H1 (cell line): ENCODE results near the gene ZAR1L. TPM values are rescaled to one million over a fixed set of nuclear protein-coding genes. Genes with fewer than 3 reads are reported as not detected.

Source experiments
- CTCF ChIA-PET: fragments of 300-600 bp; sonication (Branson Sonifier 250); formaldehyde crosslinking; loops from one replicate; lab custom pipeline; 2021; ENCODE audit not compliant: partially characterized antibody; lab: Charles Lee
- POLR2A ChIA-PET: fragments of 300-600 bp; sonication (Branson Sonifier 250); formaldehyde crosslinking; loops from one replicate; lab custom pipeline; 2021; ENCODE audit warnings: inconsistent platforms; ENCODE audit not compliant: partially characterized antibody; lab: Charles Lee
- DNase-seq, 2 experiments: peaks; one replicate each; pipeline versions ENCODE4 v3.0.0 to v3.0.0-alpha.2; 2010 to 2022; ENCODE audit warnings: low spot score in 2 of 2, low read depth in 1 of 2, mixed read lengths in 1 of 2
- FAIRE-seq: peaks from 2 replicates; lab custom pipeline; 2011; peaks lifted over from hg19 to GRCh38; lab: Jason Lieb, UNC
- H2AFZ ChIP-seq: 2 replicates; pipeline ENCODE4 v1.8.1; 2012; ENCODE audit warnings: low read length, inconsistent platforms
- H2AK5ac ChIP-seq: 2 replicates; pipeline ENCODE4 v1.6.1; 2013; ENCODE audit warnings: low read depth, low read length
- H2BK120ac ChIP-seq: replicated peaks from 2 replicates; pipeline ENCODE3; 2013; ENCODE audit warnings: low read depth, low read length, inconsistent platforms
- H2BK12ac ChIP-seq: 2 replicates; pipeline ENCODE4 v1.6.1; 2013; ENCODE audit warnings: low read depth, low read length
- H2BK15ac ChIP-seq: 2 replicates; pipeline ENCODE4 v1.6.1; 2013; ENCODE audit warnings: low read length
- H2BK20ac ChIP-seq: 2 replicates; pipeline ENCODE4 v1.6.1; 2013; ENCODE audit warnings: low read length
- H2BK5ac ChIP-seq: 2 replicates; pipeline ENCODE4 v1.6.1; 2013; ENCODE audit warnings: low read depth, low read length
- H3K14ac ChIP-seq: 2 replicates; pipeline ENCODE4 v1.6.1; 2013; ENCODE audit warnings: inconsistent platforms; ENCODE audit not compliant: insufficient read length
- H3K18ac ChIP-seq: 2 replicates; pipeline ENCODE4 v1.6.1; 2013; ENCODE audit warnings: low read length; ENCODE audit errors: extremely low read depth
- H3K23ac ChIP-seq: 2 replicates; pipeline ENCODE4 v1.6.1; 2013; ENCODE audit warnings: inconsistent platforms; ENCODE audit not compliant: insufficient read length
- H3K23me2 ChIP-seq: 2 replicates; pipeline ENCODE4 v1.6.1; 2013; ENCODE audit warnings: low read depth, low read length
- H3K27ac ChIP-seq: 2 replicates; pipeline ENCODE4 v1.6.1; 2011; ENCODE audit warnings: low read depth, low read length, inconsistent platforms
- H3K27me3 ChIP-seq, 4 experiments: replicated peaks in 1 of 4; 1 replicate in 1 of 4; 2 replicates in 3 of 4; pipeline versions ENCODE4 v1.6.1 to v1.8.1; 2011 to 2013; ENCODE audit warnings: low read length in 3 of 4, mild to moderate bottlenecking in 3 of 4, inconsistent platforms in 2 of 4, mixed read lengths in 2 of 4, moderate library complexity in 1 of 4; ENCODE audit not compliant: control insufficient read depth in 3 of 4, insufficient read depth in 3 of 4; ENCODE audit errors: extremely low read depth in 1 of 4
- H3K36me3 ChIP-seq, 4 experiments: 2 replicates each; pipeline versions ENCODE4 v1.6.1 to v1.8.1; 2011 to 2013; ENCODE audit warnings: mild to moderate bottlenecking in 4 of 4, low read length in 3 of 4, moderate library complexity in 2 of 4, control low read depth in 1 of 4, inconsistent platforms in 1 of 4; ENCODE audit not compliant: insufficient read depth in 4 of 4, control insufficient read depth in 2 of 4
- H3K4ac ChIP-seq: replicated peaks from 2 replicates; pipeline ENCODE3; 2013; ENCODE audit warnings: low read length, low read depth, mixed read lengths, inconsistent platforms; ENCODE audit not compliant: insufficient read length
- H3K4me1 ChIP-seq, 4 experiments: replicated peaks in 1 of 4; 1 replicate in 1 of 4; 2 replicates in 3 of 4; pipeline versions ENCODE4 v1.6.1 to v1.8.1; 2011 to 2013; ENCODE audit warnings: low read length in 3 of 4, inconsistent platforms in 2 of 4, mixed read lengths in 1 of 4; ENCODE audit not compliant: insufficient read depth in 4 of 4, control insufficient read depth in 3 of 4
- H3K4me2 ChIP-seq, 2 experiments: 2 replicates each; pipeline versions ENCODE4 v1.6.1 to v1.8.1; 2011 to 2013; ENCODE audit warnings: low read depth in 2 of 2, low read length in 2 of 2, control low read depth in 1 of 2, inconsistent platforms in 1 of 2, mild to moderate bottlenecking in 1 of 2; ENCODE audit not compliant: insufficient read depth in 1 of 2
- H3K4me3 ChIP-seq, 4 experiments: fragments of 200-600, 300-600 bp in 1 of 4; sonication (generic), shearing (Covaris generic), sonication (Bioruptor Twin) in 1 of 4; 2 replicates each; pipeline versions ENCODE4 v1.5.1 to v1.8.1; 2011 to 2016; ENCODE audit warnings: low read length in 4 of 4, low read depth in 3 of 4, control low read depth in 2 of 4, inconsistent platforms in 2 of 4, mild to moderate bottlenecking in 2 of 4, mixed read lengths in 1 of 4, moderate library complexity in 1 of 4; ENCODE audit not compliant: insufficient read depth in 2 of 4; ENCODE audit errors: extremely low read depth in 1 of 4
- H3K56ac ChIP-seq: replicated peaks from 2 replicates; pipeline ENCODE3; 2013; ENCODE audit warnings: low read depth, mild to moderate bottlenecking, mixed read lengths, low read length, inconsistent platforms; ENCODE audit not compliant: insufficient read length
- H3K79me1 ChIP-seq: 2 replicates; pipeline ENCODE4 v1.6.1; 2013; ENCODE audit warnings: low read depth, low read length, control low read depth
- H3K79me2 ChIP-seq, 2 experiments: 2 replicates each; pipeline versions ENCODE4 v1.6.1 to v1.8.1; 2012 to 2013; ENCODE audit warnings: low read length in 2 of 2, mild to moderate bottlenecking in 2 of 2, inconsistent platforms in 1 of 2; ENCODE audit not compliant: insufficient read depth in 2 of 2, control insufficient read depth in 1 of 2
- H3K9ac ChIP-seq, 4 experiments: replicated peaks in 1 of 4; 1 replicate in 1 of 4; 2 replicates in 3 of 4; pipeline versions ENCODE4 v1.6.1 to v1.8.1; 2011 to 2013; ENCODE audit warnings: low read depth in 3 of 4, low read length in 3 of 4, control low read depth in 2 of 4, mild to moderate bottlenecking in 2 of 4, moderate library complexity in 2 of 4, inconsistent platforms in 1 of 4; ENCODE audit errors: extremely low read depth in 1 of 4
- H3K9me3 ChIP-seq, 2 experiments: 2 replicates each; pipeline versions ENCODE4 v1.6.1 to v1.8.1; 2012 to 2013; ENCODE audit warnings: mild to moderate bottlenecking in 2 of 2, moderate library complexity in 2 of 2, control low read depth in 1 of 2, inconsistent platforms in 1 of 2, low read depth in 1 of 2, low read length in 1 of 2, mixed read lengths in 1 of 2; ENCODE audit not compliant: insufficient read depth in 2 of 2
- H4K20me1 ChIP-seq, 2 experiments: replicated peaks in 1 of 2; 2 replicates each; pipeline versions ENCODE3 to v1.8.1; 2011 to 2013; ENCODE audit warnings: inconsistent platforms in 2 of 2, low read length in 2 of 2, mild to moderate bottlenecking in 1 of 2; ENCODE audit not compliant: insufficient read depth in 2 of 2, control insufficient read depth in 1 of 2
- H4K5ac ChIP-seq: 2 replicates; pipeline ENCODE4 v1.6.1; 2013; ENCODE audit warnings: low read length, low read depth, mixed read lengths, inconsistent platforms; ENCODE audit not compliant: insufficient read length
- H4K8ac ChIP-seq: 2 replicates; pipeline ENCODE4 v1.8.0; 2013; ENCODE audit warnings: mild to moderate bottlenecking, moderate library complexity, low read length, inconsistent platforms; ENCODE audit not compliant: insufficient read depth; ENCODE audit errors: extremely low read depth
- H4K91ac ChIP-seq: replicated peaks from 2 replicates; pipeline ENCODE3; 2013; ENCODE audit warnings: low read length, mixed read lengths, inconsistent platforms; ENCODE audit not compliant: insufficient read length
- ASH2L ChIP-seq: fragments of 200-600, 300-600 bp; sonication (generic); IDR thresholded peaks from one replicate; pipeline ENCODE4 v1.7.1; 2017; ENCODE audit warnings: low read length
- BCL11A ChIP-seq, 2 experiments: IDR thresholded peaks; one replicate each; pipeline ENCODE4 v1.6.1; 2011; ENCODE audit warnings: low read depth in 2 of 2, low read length in 2 of 2, mild to moderate bottlenecking in 2 of 2
- BRCA1 ChIP-seq: IDR thresholded peaks from 2 replicates; pipeline ENCODE4 v1.6.1; 2012; ENCODE audit warnings: low read depth, low read length, improper control_type of control experiment
- CBX8 ChIP-seq: fragments of 300-800, 300-1000 bp; sonication (generic); IDR thresholded peaks from 2 replicates; pipeline ENCODE4 v1.7.1; 2016; ENCODE audit warnings: low read depth, low read length, borderline replicate concordance
- CEBPB ChIP-seq: IDR thresholded peaks from 2 replicates; pipeline ENCODE4 v1.6.1; 2012; ENCODE audit warnings: low read depth, low read length
- CHD2 ChIP-seq: IDR thresholded peaks from 2 replicates; pipeline ENCODE4 v1.6.1; 2012; ENCODE audit warnings: low read length, improper control_type of control experiment
- CREB1 ChIP-seq: IDR thresholded peaks from 2 replicates; pipeline ENCODE4 v1.6.1; 2012; ENCODE audit warnings: inconsistent platforms
- JUND ChIP-seq: IDR thresholded peaks from 2 replicates; pipeline ENCODE4 v1.6.1; 2011; ENCODE audit warnings: mild to moderate bottlenecking, improper control_type of control experiment, low read length
- KDM5A ChIP-seq: fragments of 200-600 bp; IDR thresholded peaks from 2 replicates; pipeline ENCODE4 v1.7.1; 2012; ENCODE audit warnings: mild to moderate bottlenecking, low read length, inconsistent platforms, mixed read lengths
- PHF8 ChIP-seq: fragments of 200-600 bp; sonication (generic); conservative IDR thresholded peaks from 2 replicates; pipeline ENCODE4 v1.7.1; 2012; ENCODE audit warnings: low read depth, mild to moderate bottlenecking, inconsistent platforms, low read length, moderate library complexity
- POLR2AphosphoS5 ChIP-seq: IDR thresholded peaks from 2 replicates; pipeline ENCODE4 v1.6.1; 2011; ENCODE audit warnings: low read depth, low read length
- SAP30 ChIP-seq: fragments of 300-600 bp; sonication (generic); IDR thresholded peaks from 2 replicates; pipeline ENCODE4 v1.7.1; 2012; ENCODE audit warnings: low read length, moderate library complexity, mild to moderate bottlenecking, inconsistent platforms; ENCODE audit not compliant: insufficient read depth, insufficient replicate concordance
- SUZ12 ChIP-seq: fragments of 200-600 bp; sonication (generic); IDR thresholded peaks from 2 replicates; pipeline ENCODE4 v1.6.1; 2012; ENCODE audit warnings: mild to moderate bottlenecking, inconsistent platforms, low read length, moderate library complexity, mixed read lengths
- TBP ChIP-seq: IDR thresholded peaks from 2 replicates; pipeline ENCODE4 v1.6.1; 2011; ENCODE audit warnings: low read depth, low read length, improper control_type of control experiment
- TEAD4 ChIP-seq: IDR thresholded peaks from 2 replicates; pipeline ENCODE4 v1.6.1; 2012; ENCODE audit warnings: low read depth, low read length, inconsistent platforms, mixed read lengths
- WGBS, 2 experiments: shearing (Covaris generic) in 1 of 2; methylation state at CpG; one replicate each; pipeline versions ENCODE4 v1.1.6 to v1.1.7; 2013 to 2015; ENCODE audit warnings: low lambda C conversion rate in 2 of 2, mixed read lengths in 2 of 2, inconsistent platforms in 1 of 2, low coverage in 1 of 2, missing lambda C conversion rate in 1 of 2; ENCODE audit not compliant: insufficient replicate concordance in 2 of 2, insufficient coverage in 1 of 2, insufficient read length in 1 of 2; ENCODE audit errors: extremely low coverage in 1 of 2, missing lambda C conversion rate in 1 of 2; 5-methylcytosine and 5-hydroxymethylcytosine counted together
- polyA plus RNA-seq, 7 experiments: library from polyadenylated mRNA; depleted of rRNA in 3 of 7; stranded (reverse) in 5 of 7; unstranded in 2 of 7; fragments of >200 nt in 5 of 7; fragments of 200-250 nt in 2 of 7; gene quantifications; 1 replicate in 5 of 7; 2 replicates in 1 of 7; 4 replicates in 1 of 7; pipeline versions ENCODE4 v1.2.1 to v1.2.3, GENCODE V29; 2011 to 2013; ENCODE audit warnings: missing spikeins in 2 of 7, mixed read lengths in 2 of 7
- total RNA-seq: library from RNA; stranded (reverse); fragmentation: NEBNext Ultra II Directional; extraction: Animal tissue kit (Norgen Biotek cat#: 25700); gene quantifications from 2 replicates; pipeline ENCODE4 v1.2.1, GENCODE V29; 2021
- TF ChIP-seq, protein P1 (sequence below): IDR thresholded peaks from 2 replicates; pipeline ENCODE4 v1.6.1; 2012; ENCODE audit warnings: inconsistent platforms

ZAR1L gene
- total and polyA plus RNA-seq, 2 of the 8 experiments (the other 6 are each of a cell fraction or from before 2014, with no cell fraction given) = 0.19 to 0.30 TPM

DNA sequence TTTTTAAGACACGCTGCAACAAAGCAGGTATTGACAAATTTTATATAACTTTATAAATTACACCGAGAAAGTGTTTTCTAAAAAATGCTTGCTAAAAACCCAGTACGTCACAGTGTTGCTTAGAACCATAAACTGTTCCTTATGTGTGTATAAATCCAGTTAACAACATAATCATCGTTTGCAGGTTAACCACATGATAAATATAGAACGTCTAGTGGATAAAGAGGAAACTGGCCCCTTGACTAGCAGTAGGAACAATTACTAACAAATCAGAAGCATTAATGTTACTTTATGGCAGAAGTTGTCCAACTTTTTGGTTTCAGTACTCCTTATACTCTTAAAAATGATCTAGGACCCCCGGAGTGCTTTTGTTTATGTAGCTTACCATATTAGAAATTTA is 1.3 kb upstream of the ZAR1L start:
- Histone ChIP-seq H2BK120ac (no peak overlapping the region), H3K4ac (no peak overlapping the region), H2BK15ac (no peak overlapping the region), H3K14ac (no peak overlapping the region), H3K4me2 (peak overlapping the region; percentile 90 to 97), H3K18ac (no peak overlapping the region), H4K8ac (no peak overlapping the region), H4K5ac (no peak overlapping the region), H3K79me1 (no peaks in the 10 kb centered on the region), H3K79me2 (no peaks in the 10 kb centered on the region), H3K23ac (no peak overlapping the region), H3K23me2 (peaks cover 10% of the 10 kb centered on the region), H3K36me3 (peaks cover 0 to 17% (median 3%) of the 10 kb centered on the region in 4 experiments; a peak in 4 of 8 replicates), H3K56ac (no peak overlapping the region), H2AFZ (no peak overlapping the region), H2AK5ac (no peak overlapping the region), H4K91ac (no peak overlapping the region), H2BK20ac (no peak overlapping the region), H3K4me1 (peaks cover 0 to 5% (median under 1%) of the 10 kb centered on the region in 4 experiments; a peak in 5 of 7 replicates), H3K4me3 (peak overlapping the region in 3 of 4 experiments; percentile 60 to 66 (median 63); a peak in 4 of 8 replicates), H3K9ac (peak overlapping the region in 1 of 4 experiments; percentile 96; a peak in 2 of 7 replicates), H3K27me3 (no peaks in the 10 kb centered on the region), H2BK12ac (no peak overlapping the region), H2BK5ac (no peak overlapping the region), H3K27ac (no peak overlapping the region), H4K20me1 (no peaks in the 10 kb centered on the region), H3K9me3 (no peaks in the 10 kb centered on the region)
- no peak for DNase-seq
- CTCF ChIA-PET = no interaction called here
- POLR2A ChIA-PET = interaction anchor here (1.1 to 2.3 kb wide), 4 partner anchors 8 to 31 kb away, joined by 3 to 9 read pairs (median 4); no protein-coding TSS in a partner anchor
- FAIRE-seq = no peak
- 89% methylated on average over 6 of the region's 6 CpGs; no CpG with 5 or more reads in 1 of the 2 experiments for WGBS, 2 experiments
- no peak for TF ChIP-seq SAP30
- no peak for TF ChIP-seq SUZ12
- TF ChIP-seq KDM5A = no peak
- no peak for TF ChIP-seq ASH2L
- TF ChIP-seq POLR2AphosphoS5 = no peak
- TF ChIP-seq CHD2 = no peak
- TF ChIP-seq PHF8 = no peak
- no peak for TF ChIP-seq TEAD4
- TF ChIP-seq CBX8 = no peak
- TF ChIP-seq JUND = no peak
- TF ChIP-seq CEBPB = no peak
- TF ChIP-seq CREB1 = no peak
- no peak for TF ChIP-seq TBP
- TF ChIP-seq BCL11A (IDR thresholded peaks at IDR 0.05; ENCODE audit: low read depth in 2 of 2, low read length in 2 of 2) = no peak
- TF ChIP-seq BRCA1 = no peak
- TF ChIP-seq, protein P1, sequence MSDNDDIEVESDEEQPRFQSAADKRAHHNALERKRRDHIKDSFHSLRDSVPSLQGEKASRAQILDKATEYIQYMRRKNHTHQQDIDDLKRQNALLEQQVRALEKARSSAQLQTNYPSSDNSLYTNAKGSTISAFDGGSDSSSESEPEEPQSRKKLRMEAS = no peak
